ENCODE data around the gene RHEB. TPM values are rescaled to one million over a fixed set of nuclear protein-coding genes. Genes with fewer than 3 reads are reported as not detected.
"Not testable (repeated sequence)": the region's sequence is repeated elsewhere in the genome, so short reads cannot be mapped to it uniquely, and the experiment has no call there.

Gene RHEB
- 71.0 and 73.0 TPM in 2 replicates for total RNA-seq

DNA sequence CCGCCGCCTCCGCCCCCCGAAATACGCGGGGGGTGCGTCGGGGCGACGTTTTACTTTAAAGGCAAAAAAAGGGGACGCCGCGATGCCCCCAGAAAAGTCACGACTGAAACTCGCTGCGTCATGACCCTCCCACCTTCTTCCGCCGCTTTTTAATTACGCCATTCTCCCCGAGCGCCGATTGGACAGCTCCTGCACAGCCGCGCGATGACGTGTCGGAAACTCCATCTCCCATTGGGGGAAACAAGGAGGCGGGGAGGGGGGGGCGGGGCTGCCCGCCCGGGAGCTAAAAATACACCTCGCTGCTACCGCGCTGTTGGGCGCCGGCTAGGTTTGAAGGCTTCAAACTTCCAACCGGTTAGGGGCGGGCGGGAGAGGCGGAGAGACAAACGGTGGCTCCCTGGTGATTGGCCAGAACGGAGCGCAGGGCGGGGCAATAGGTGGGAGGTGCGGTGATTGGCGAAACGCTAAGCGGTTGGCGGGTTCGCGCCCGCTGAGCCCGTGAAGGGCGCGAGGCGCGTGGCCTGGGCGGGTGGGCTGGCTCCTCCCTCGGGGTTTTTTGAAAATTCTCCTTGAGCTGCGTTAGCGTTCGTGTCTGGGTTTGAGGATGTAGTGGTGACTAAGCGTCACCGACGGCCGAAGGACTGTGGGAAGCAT is at the start of gene RHEB:
TSS of gene RHEB (minus strand) at position 131 of the 654 bp plus-strand sequence. CDS start 384 bp downstream, outside the sequence.
- DNase-seq = peak; percentile 100

- no peak for DNase-seq
Observed at GRCh38 chr7:151566897-151567320, 47.2 kb upstream of the RHEB start.

DNA sequence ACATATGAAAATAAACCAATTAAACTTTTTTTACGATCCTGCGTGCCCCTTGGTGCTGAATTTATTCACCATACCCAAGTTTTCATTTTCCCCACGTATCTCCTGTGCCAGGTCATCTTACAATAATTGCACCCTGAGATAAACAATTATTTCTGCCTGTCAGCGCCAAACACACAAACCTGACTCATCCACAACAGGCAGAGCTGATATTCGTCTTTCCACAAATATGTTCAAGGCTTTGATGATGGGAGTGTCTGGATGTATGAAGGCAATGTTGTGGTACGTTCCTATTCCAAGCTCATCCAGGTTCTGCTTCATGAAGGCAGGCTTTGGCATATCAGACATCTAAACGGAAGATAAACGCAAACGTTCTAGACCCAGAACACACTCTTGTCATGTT is 45.8 kb upstream of the RHEB start:
- DNase-seq = no peak

- DNase-seq = no peak
Observed at GRCh38 chr7:151560243-151560642, 40.5 kb upstream of the RHEB start.

- DNase-seq = no peak
Observed at GRCh38 chr7:151559557-151560183, 40.0 kb upstream of the RHEB start.

DNA sequence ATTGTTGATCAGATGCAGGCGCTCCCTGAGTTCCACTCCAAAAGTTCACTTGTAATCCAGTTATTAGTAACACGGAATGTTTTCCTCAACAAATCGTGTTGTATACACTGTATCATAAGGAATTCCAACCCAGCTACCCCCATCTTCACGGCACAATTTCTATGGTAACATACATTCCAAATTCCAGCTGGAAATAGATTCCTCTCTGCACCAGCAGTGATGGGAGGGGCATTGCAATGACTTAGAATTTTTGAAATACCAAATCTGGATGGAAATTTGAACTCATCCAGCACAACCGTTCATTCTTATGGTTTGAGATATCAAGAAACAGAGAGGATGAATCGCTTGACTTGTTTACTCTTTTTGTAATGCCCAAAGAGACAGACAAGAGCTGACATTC is 38.9 kb upstream of the RHEB start:
- no peak for DNase-seq

DNA sequence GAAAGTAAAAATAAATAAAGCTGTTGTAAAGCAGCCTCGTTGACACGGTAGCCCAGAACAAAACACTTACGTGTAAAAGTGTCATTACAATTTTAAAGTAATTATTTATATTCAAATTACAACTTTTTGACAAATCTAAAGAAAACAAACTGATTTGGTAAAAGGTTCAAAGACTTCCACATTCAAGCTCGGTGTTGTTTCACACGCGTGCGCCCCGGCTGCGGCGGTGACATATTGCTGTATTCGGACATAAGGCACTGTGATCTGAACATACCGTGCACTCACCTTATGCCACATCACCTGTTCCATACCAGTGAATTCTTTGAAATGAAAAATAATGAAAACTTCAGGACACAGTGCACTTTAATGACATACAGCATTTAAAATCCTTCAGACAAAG is 36.9 kb upstream of the RHEB start:
- no peak for DNase-seq

GRCh38 chr7:151553356-151553755 is 33.7 kb upstream of the RHEB start:
- DNase-seq = no peak

DNA sequence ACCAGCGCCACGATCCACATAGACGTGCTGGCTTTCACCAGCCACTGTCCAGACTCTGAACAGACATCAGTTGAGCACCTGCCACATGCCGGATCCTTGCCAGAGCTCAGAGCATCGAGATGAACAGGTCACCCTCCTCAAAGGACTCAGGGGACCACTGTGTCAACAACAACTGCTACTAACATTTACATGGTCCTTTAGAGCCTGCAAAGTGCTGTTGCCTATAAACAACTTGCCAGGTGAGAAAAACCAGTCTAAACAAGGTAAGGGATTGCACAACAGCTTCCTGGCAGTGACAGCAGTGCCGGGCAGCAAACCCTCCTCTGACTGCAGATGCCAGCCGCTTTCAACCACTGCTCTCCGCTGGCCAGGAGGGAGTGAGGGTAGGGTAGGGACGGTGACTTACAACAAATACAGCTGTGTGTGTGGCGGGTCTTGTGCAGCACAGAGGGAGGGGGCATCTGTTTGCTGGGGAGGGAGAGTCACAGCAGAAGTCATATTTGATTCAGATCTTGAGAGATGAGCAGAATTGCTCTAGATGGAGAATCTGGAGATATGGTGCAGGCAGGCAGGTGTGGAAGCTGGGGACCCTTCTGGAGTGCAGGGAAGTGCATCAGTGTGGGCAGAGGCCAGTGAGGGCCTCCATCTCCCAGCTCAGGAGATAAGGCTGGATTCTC is 32.8 kb upstream of the RHEB start:
- no peak for DNase-seq

- DNase-seq = no peak
Observed at GRCh38 chr7:151551820-151552219, 32.1 kb upstream of the RHEB start.

- DNase-seq = peak; percentile 71
Observed at GRCh38 chr7:151550656-151551286, 31.1 kb upstream of the RHEB start.

GRCh38 chr7:151549644-151550043 is 29.9 kb upstream of the RHEB start:
- no peak for DNase-seq

GRCh38 chr7:151549083-151549482 is 29.4 kb upstream of the RHEB start:
- no peak for DNase-seq

- DNase-seq = no peak
Observed at GRCh38 chr7:151544183-151544582, 24.5 kb upstream of the RHEB start.

GRCh38 chr7:151542606-151543130 is 23.0 kb upstream of the RHEB start:
- no peak for DNase-seq

GRCh38 chr7:151541709-151542499 is 22.2 kb upstream of the RHEB start:
- no peak for DNase-seq

GRCh38 chr7:151540146-151540545 is 20.5 kb upstream of the RHEB start:
- DNase-seq = no peak

DNA sequence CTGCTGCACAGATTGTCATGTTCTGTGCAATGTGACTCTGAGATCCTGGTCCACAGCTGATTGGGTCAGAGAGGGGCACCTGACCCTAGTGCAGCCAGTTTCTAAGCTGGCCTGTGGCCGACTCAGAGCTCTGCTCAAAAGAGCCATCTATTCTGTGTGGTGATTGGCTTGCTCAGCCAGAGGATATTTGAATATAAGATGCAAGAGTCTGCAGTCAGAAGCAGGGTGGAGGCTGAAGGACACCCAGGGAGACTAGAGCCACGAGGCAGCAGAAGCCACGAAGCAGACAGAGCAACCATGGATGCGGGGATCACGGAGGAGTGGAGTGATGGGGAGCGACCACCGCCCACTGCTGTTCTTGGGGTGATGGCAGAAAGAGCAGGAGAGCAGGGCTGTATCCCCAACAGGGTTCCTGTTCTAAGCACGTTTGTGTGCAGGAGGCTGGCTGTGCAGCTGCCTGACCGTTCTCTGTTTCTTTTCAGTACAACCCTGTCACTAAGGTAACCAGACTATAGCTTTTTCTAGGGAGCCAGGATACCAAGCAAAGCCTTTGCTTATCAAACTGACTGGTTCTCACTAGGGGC is 19.5 kb upstream of the RHEB start:
- no peak for DNase-seq

- DNase-seq = no peak
Observed at GRCh38 chr7:151537818-151538561, 18.3 kb upstream of the RHEB start.

DNA sequence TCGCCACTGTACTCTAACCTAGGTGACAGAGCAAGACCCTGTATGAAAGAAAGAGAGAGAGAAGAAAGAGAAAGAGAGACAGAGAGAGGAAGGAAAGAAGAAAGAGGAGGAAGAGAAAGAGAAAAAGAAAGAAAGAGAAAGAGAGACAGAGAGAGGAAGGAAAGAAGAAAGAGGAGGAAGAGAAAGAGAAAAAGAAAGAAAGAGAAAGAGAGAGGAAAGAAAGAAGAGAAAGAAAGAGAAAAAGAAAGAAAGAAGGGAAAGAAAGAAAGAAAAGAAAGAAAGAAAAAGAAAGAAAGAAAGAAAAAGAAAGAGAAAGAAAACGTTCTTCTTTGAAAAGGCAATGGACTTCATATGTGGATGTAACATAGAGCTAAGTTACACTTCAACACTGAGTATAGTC is 16.5 kb upstream of the RHEB start:
- DNase-seq = not testable (repeated sequence)

DNA sequence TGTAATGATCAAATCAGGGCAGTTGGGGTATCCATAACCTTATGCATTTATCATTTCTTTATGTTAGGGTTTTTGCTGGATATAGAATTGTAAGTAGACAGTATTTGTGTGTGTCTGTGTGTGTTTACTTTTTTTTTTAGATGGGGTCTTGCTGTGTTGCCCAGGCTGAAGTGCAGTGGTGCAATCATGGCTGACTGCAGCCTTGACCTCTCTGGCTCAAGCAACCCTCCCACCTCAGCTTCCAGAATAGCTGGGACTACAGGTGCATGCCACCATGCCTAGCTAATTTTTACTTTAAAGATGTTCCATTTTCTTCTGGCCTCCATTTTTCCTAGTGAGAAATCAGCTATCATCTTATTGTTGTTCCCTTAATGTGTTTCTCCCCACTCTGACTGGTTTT is 10.1 kb upstream of the RHEB start:
- DNase-seq = no peak

All from dermis blood vessel endothelial cell (primary cell).